Adrenal gland (tissue), 12 donors: ENCODE data around the gene CIC. TPM values are rescaled to one million over a fixed set of nuclear protein-coding genes. Genes with fewer than 3 reads are reported as not detected.

Source experiments
- DNase-seq, 7 donors: peaks; one replicate each; pipeline ENCODE4 v3.0.0-alpha.2; 2019 to 2020
- H3K27ac ChIP-seq, 5 donors: fragments of 200-600 bp; sonication (generic) in 4 of 5; 1 replicate in 3 of 5; 2 replicates in 2 of 5; pipeline versions ENCODE4 v1.5.1 to v1.8.0; 2016 to 2020; ENCODE audit warnings: mild to moderate bottlenecking in 1 of 5
- H3K27me3 ChIP-seq: fragments of 200-600 bp; 2 replicates; pipeline ENCODE4 v1.8.0; 2021
- H3K36me3 ChIP-seq, 2 donors: fragments of 200-600 bp; replicated peaks in 1 of 2; 1 replicate in 1 of 2; 2 replicates in 1 of 2; pipeline versions ENCODE4 v1.5.1 to v1.8.0; 2018 to 2022
- H3K4me1 ChIP-seq, 2 donors: fragments of 200-600 bp; replicated peaks in 1 of 2; 1 replicate in 1 of 2; 2 replicates in 1 of 2; pipeline versions ENCODE4 v1.5.1 to v1.8.0; 2018 to 2021
- H3K4me3 ChIP-seq, 4 donors: fragments of 200-600 bp; sonication (generic) in 3 of 4; one replicate each; pipeline ENCODE4 v1.5.1; 2016 to 2018
- H3K9me3 ChIP-seq, 3 donors: fragments of 200-600 bp; sonication (generic) in 1 of 3; replicated peaks in 1 of 3; 1 replicate in 2 of 3; 2 replicates in 1 of 3; pipeline versions ENCODE4 v1.5.1 to v1.8.0; 2016 to 2021
- POLR2A ChIP-seq, 2 donors: fragments of 450-650 bp; IDR thresholded peaks; one replicate each; pipeline ENCODE4 v1.6.1; 2017; ENCODE audit warnings: antibody characterized with exemption in 2 of 2, mild to moderate bottlenecking in 2 of 2, moderate library complexity in 1 of 2
- WGBS, 4 donors: extraction: QIAGEN DNeasy Blood & Tissue Kit in 2 of 4; methylation state at CpG; one replicate each; pipeline versions ENCODE4 v1.1.5 to v1.1.7; 2013 to 2017; 5-methylcytosine and 5-hydroxymethylcytosine counted together
- intact Hi-C, 2 donors: fragments of 100-400 bp; cut with DNase I; formaldehyde crosslinking; loops; one replicate each; pipeline versions ENCODE4 v1.14.1 to v1.15.0; 2022 to 2023
- polyA plus RNA-seq, 3 donors: library from polyadenylated mRNA; stranded (reverse); fragments of 200-250 nt in 2 of 3; fragments of 350-450 nt in 1 of 3; fragmentation: Illumina TruSeq in 1 of 3; extraction: RNeasy Lipid Tissue Mini Kit (QIAGEN cat#74804) in 1 of 3; gene quantifications; one replicate each; pipeline ENCODE4 v1.2.3, GENCODE V29; 2013 to 2014
- total RNA-seq, 9 donors: library from RNA; depleted of rRNA in 4 of 9; stranded (reverse); fragments of >200 nt in 4 of 9; fragments of 120-200 nt in 1 of 9; fragmentation: NEBNext Ultra II Directional in 1 of 9; extraction: Animal tissue kit (Norgen Biotek cat#: 25700) in 1 of 9; gene quantifications; one replicate each; pipeline versions ENCODE4 v1.1.0 to v1.2.4, GENCODE V29; 2013 to 2023
- TF ChIP-seq, protein P1 (sequence below), 6 experiments: fragments of 450-650 bp in 4 of 6; fragments of 200-600 bp in 2 of 6; sonication (generic) in 1 of 6; IDR thresholded peaks; 1 replicate in 5 of 6; 2 replicates in 1 of 6; pipeline versions ENCODE4 v1.5.1 to v1.8.0; 2016 to 2021; ENCODE audit warnings: antibody characterized with exemption in 6 of 6, mild to moderate bottlenecking in 2 of 6, moderate library complexity in 1 of 6
- donor health status: healthy with polysubstance abuse.
- donor health status: Bipolar disorder and iron deficiency.
- donor health status: DM: yes; HTN: yes; CAD: no.
- donor health status: DM: no; HTN: no; CAD: no.
- donor health status: DM: no; HTN: no; CAD: no.
- donor health status: DM: yes; HTN: yes; CAD: no.

The CIC gene
- total and polyA plus RNA-seq, 12 donors: 11.9 to 171 (median 71.9) TPM

DNA sequence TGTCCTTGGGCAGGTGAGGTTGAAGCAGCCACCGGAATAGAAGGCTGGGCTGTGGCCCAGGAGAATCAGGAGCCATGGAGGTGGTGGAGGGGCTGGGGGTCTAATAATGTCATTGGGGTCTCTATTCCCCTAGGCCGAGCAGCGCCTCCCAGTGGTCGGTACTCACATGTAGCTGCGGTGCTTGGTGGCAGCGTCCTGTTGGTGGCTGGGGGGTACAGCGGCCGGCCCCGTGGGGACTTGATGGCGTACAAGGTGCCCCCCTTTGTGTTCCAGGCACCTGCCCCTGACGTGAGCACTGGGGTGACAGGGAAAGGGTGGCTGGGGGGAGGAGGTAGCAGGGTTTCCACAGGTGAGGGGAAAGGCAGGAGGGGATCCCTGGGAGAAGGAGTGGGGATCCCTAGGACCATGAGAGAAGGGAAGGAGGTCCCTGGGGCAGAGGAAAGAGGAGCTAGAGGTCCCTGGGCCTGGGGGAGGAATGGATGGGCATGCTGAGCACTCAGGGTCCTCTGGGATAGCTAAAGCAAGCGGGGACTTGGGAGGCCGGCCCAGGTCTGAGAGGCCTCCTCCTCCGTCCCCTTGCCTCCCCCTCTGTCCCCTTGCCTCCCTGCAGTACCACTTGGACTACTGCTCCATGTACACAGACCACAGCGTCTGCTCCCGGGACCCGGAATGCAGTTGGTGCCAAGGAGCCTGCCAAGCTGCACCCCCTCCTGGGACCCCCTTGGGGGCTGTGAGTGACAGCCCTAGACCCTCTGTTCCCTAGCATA lies 74.5 kb downstream of the CIC start:
- Histone ChIP-seq H3K27ac (no peak overlapping the region), H3K4me3 (no peak overlapping the region), H3K27me3 (no peaks in the 10 kb centered on the region), H3K36me3 (peaks cover 0 to 8% of the 10 kb centered on the region in 2 donors), H3K4me1 (no peaks in the 10 kb centered on the region), H3K9me3 (no peaks in the 10 kb centered on the region)
- intact Hi-C loops: no loop called here
- TF ChIP-seq, protein P1, sequence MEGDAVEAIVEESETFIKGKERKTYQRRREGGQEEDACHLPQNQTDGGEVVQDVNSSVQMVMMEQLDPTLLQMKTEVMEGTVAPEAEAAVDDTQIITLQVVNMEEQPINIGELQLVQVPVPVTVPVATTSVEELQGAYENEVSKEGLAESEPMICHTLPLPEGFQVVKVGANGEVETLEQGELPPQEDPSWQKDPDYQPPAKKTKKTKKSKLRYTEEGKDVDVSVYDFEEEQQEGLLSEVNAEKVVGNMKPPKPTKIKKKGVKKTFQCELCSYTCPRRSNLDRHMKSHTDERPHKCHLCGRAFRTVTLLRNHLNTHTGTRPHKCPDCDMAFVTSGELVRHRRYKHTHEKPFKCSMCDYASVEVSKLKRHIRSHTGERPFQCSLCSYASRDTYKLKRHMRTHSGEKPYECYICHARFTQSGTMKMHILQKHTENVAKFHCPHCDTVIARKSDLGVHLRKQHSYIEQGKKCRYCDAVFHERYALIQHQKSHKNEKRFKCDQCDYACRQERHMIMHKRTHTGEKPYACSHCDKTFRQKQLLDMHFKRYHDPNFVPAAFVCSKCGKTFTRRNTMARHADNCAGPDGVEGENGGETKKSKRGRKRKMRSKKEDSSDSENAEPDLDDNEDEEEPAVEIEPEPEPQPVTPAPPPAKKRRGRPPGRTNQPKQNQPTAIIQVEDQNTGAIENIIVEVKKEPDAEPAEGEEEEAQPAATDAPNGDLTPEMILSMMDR (IDR thresholded peaks at IDR 0.05): no peak
- TF ChIP-seq POLR2A (IDR thresholded peaks at IDR 0.05): no peak
- 84 to 92% (median 88%) methylated on average over 10 to 17 of the region's 17 CpGs for WGBS, 4 donors
- DNase-seq: no peak

DNA sequence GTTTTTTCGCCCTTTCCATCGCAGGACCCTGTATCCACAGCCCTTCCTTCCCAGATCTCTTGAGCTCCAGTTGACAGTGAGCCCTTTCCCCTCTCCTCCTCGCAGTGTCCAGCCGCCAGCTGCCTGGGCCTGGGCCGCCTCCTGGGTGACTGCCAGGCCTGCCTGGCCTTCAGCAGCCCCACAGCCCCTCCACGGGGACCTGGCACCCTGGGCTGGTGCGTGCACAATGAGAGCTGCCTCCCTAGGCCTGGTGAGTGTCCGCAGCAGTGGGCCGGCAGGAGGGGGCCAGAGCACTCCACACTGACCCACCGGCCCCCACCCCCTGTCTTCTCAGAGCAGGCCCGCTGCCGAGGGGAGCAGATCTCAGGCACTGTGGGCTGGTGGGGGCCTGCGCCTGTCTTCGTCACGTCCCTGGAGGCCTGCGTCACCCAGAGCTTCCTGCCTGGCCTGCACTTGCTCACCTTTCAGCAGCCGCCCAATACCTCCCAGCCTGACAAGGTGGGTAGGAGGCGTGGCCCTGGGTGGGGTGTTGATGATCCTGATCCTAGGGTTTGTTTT lies 75.4 kb downstream of the CIC start:
- no peak for TF ChIP-seq POLR2A (IDR thresholded peaks at IDR 0.05)
- TF ChIP-seq, protein P1 (IDR thresholded peaks at IDR 0.05): no peak
- intact Hi-C loops: no loop called here
- WGBS, 4 donors: 86 to 92% (median 89%) methylated on average over 11 to 18 of the region's 18 CpGs

More for the DNA sequence above, 75.4 kb downstream of the CIC start:
- Histone ChIP-seq H3K27ac (no peak overlapping the region), H3K4me3 (no peak overlapping the region), H3K4me1 (no peaks in the 10 kb centered on the region), H3K9me3 (no peaks in the 10 kb centered on the region), H3K36me3 (peaks cover 0 to 8% of the 10 kb centered on the region in 2 donors), H3K27me3 (no peaks in the 10 kb centered on the region)
- DNase-seq: no peak

Other genes with a start within 250 kb of the CIC start
- gene GRIK5, start 199.0 kb upstream of the CIC start, total RNA-seq: 1 to 10 TPM in 4 of 9 donors, under 1 TPM in 4, not detected in 1; 0.24 to 6.2 (median 0.85) TPM
- gene GRIK5, start 199.0 kb upstream of the CIC start, polyA plus RNA-seq: 10 to 100 TPM in 1 of 3 donors, 1 to 10 TPM in 2; 2.3 to 11.9 (median 2.4) TPM
- gene ZNF574, start 193.1 kb upstream of the CIC start, total RNA-seq: 10 to 100 TPM in 7 of 9 donors, 1 to 10 TPM in 2; 6.4 to 16.9 (median 13.2) TPM
- gene ZNF574, start 193.1 kb upstream of the CIC start, polyA plus RNA-seq: 1 to 10 TPM; 2.7 to 7.9 (median 5.4) TPM
- gene POU2F2, start 136.8 kb upstream of the CIC start, total RNA-seq: 1 to 10 TPM in 8 of 9 donors, under 1 TPM in 1; 0.72 to 4.9 (median 2.9) TPM
- gene POU2F2, start 136.8 kb upstream of the CIC start, polyA plus RNA-seq: 10 to 100 TPM in 1 of 3 donors, 1 to 10 TPM in 2; 4.2 to 17.2 (median 6.8) TPM
- gene DEDD2, start 51.6 kb upstream of the CIC start, total RNA-seq: 10 to 100 TPM; 27.1 to 54.8 (median 32.0) TPM
- 10 to 100 TPM; 26.0 to 39.9 (median 26.2) TPM for gene DEDD2, start 51.6 kb upstream of the CIC start, polyA plus RNA-seq
- gene ZNF526, start 48.9 kb upstream of the CIC start, total RNA-seq: 10 to 100 TPM in 2 of 9 donors, 1 to 10 TPM in 7; 4.2 to 12.5 (median 8.9) TPM
- 1 to 10 TPM; 2.0 to 5.1 (median 2.9) TPM for gene ZNF526, start 48.9 kb upstream of the CIC start, polyA plus RNA-seq
- 10 to 100 TPM; 19.5 to 61.9 (median 41.3) TPM for gene GSK3A, start 26.6 kb upstream of the CIC start, total RNA-seq
- 10 to 100 TPM; 51.0 to 94.9 (median 65.5) TPM for gene GSK3A, start 26.6 kb upstream of the CIC start, polyA plus RNA-seq
- gene ERF, start 14.1 kb upstream of the CIC start, total RNA-seq: 10 to 100 TPM; 11.4 to 71.2 (median 55.0) TPM
- 100 to 1,000 TPM in 1 of 3 donors, 10 to 100 TPM in 2; 14.3 to 147 (median 44.1) TPM for gene ERF, start 14.1 kb upstream of the CIC start, polyA plus RNA-seq
- 1 to 10 TPM in 7 of 9 donors, under 1 TPM in 2; 0.61 to 2.5 (median 1.6) TPM for gene PRR19, start 32.9 kb downstream of the CIC start, total RNA-seq
- gene PRR19, start 32.9 kb downstream of the CIC start, polyA plus RNA-seq: 1 to 10 TPM in 2 of 3 donors, under 1 TPM in 1; 0.51 to 2.3 (median 1.2) TPM
- gene PAFAH1B3, start 33.4 kb downstream of the CIC start, total RNA-seq: 10 to 100 TPM; 22.7 to 59.8 (median 33.6) TPM
- gene PAFAH1B3, start 33.4 kb downstream of the CIC start, polyA plus RNA-seq: 10 to 100 TPM; 15.9 to 56.4 (median 37.0) TPM
- 1 to 10 TPM in 5 of 9 donors, under 1 TPM in 1, not detected in 3; 0.94 to 5.9 (median 2.8) TPM for gene TMEM145, start 44.1 kb downstream of the CIC start, total RNA-seq
- gene TMEM145, start 44.1 kb downstream of the CIC start, polyA plus RNA-seq: 10 to 100 TPM in 1 of 3 donors, 1 to 10 TPM in 2; 4.5 to 31.7 (median 5.4) TPM
- 10 to 100 TPM in 8 of 9 donors, 1 to 10 TPM in 1; 9.0 to 51.9 (median 31.3) TPM for gene MEGF8, start 56.4 kb downstream of the CIC start, total RNA-seq
- gene MEGF8, start 56.4 kb downstream of the CIC start, polyA plus RNA-seq: 10 to 100 TPM in 2 of 3 donors, 1 to 10 TPM in 1; 7.2 to 29.0 (median 13.0) TPM
- 1 to 10 TPM in 6 of 9 donors, under 1 TPM in 1, not detected in 2; 0.78 to 4.7 (median 3.4) TPM for gene CNFN, start 121.0 kb downstream of the CIC start, total RNA-seq
- 10 to 100 TPM in 1 of 3 donors, 1 to 10 TPM in 2; 1.2 to 20.9 (median 7.4) TPM for gene CNFN, start 121.0 kb downstream of the CIC start, polyA plus RNA-seq
- 100 to 1,000 TPM in 1 of 9 donors, 10 to 100 TPM in 8; 11.2 to 230 (median 39.5) TPM for gene LIPE, start 158.1 kb downstream of the CIC start, total RNA-seq
- 100 to 1,000 TPM in 1 of 3 donors, 10 to 100 TPM in 2; 29.9 to 204 (median 68.6) TPM for gene LIPE, start 158.1 kb downstream of the CIC start, polyA plus RNA-seq
- gene CXCL17, start 173.7 kb downstream of the CIC start, total RNA-seq: under 1 TPM in 3 of 9 donors, not detected in 6; 0.28 to 0.50 (median 0.34) TPM
- gene CXCL17, start 173.7 kb downstream of the CIC start, polyA plus RNA-seq: under 1 TPM in 1 of 3 donors, not detected in 2; 0.27 TPM